ENCODE results near the gene CYP4B1.

DNA sequence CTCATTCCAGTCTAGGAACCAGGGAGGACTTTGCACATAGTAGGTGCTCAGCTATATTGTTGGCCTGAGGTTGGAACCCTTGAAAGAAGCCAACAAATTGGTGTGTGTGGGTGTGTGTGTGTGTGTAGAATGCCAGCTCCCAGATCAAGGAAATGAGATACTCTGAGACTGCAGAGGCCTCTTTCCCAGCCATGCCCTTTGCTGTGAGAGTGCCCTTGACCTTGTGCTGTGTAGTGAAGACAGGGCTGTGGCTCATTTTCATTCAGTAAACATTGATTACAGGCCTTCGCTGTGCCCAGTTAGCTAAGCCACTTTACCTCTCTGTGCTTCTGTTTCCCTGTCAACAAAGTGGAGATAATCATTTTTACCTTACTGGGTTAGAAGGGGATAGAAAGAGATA, 3.2 kb downstream of the CYP4B1 start:
- TF ChIP-seq, protein P1, sequence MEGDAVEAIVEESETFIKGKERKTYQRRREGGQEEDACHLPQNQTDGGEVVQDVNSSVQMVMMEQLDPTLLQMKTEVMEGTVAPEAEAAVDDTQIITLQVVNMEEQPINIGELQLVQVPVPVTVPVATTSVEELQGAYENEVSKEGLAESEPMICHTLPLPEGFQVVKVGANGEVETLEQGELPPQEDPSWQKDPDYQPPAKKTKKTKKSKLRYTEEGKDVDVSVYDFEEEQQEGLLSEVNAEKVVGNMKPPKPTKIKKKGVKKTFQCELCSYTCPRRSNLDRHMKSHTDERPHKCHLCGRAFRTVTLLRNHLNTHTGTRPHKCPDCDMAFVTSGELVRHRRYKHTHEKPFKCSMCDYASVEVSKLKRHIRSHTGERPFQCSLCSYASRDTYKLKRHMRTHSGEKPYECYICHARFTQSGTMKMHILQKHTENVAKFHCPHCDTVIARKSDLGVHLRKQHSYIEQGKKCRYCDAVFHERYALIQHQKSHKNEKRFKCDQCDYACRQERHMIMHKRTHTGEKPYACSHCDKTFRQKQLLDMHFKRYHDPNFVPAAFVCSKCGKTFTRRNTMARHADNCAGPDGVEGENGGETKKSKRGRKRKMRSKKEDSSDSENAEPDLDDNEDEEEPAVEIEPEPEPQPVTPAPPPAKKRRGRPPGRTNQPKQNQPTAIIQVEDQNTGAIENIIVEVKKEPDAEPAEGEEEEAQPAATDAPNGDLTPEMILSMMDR (IDR thresholded peaks at IDR 0.05; ENCODE audit: low read depth, low read length, missing input control) = no peak
- TF ChIP-seq, protein P2, sequence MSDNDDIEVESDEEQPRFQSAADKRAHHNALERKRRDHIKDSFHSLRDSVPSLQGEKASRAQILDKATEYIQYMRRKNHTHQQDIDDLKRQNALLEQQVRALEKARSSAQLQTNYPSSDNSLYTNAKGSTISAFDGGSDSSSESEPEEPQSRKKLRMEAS (IDR thresholded peaks at IDR 0.05) = no peak

Measured in liver (tissue), 2 donors.